Upper lobe of left lung (tissue), 6 donors: ENCODE measurements around the gene SPACA9. TPM values are rescaled to one million over a fixed set of nuclear protein-coding genes. Genes with fewer than 3 reads are reported as not detected.

ENCODE experiments used
- ATAC-seq, 2 donors: fragments of 200-7000 bp; cut with Tn5 transposase; one replicate each; pipeline ENCODE4 v1.9.1; 2022; ENCODE audit warnings: mild to moderate bottlenecking in 2 of 2, moderate library complexity in 2 of 2; ENCODE audit not compliant: low FRiP score in 2 of 2
- DNase-seq, 2 donors: peaks; one replicate each; pipeline ENCODE4 v3.0.0-alpha.2; 2019 to 2020
- H3K27ac ChIP-seq, 4 donors: fragments of 200-600 bp; sonication (generic); one replicate each; pipeline ENCODE4 v1.5.1; 2016 to 2019
- H3K27me3 ChIP-seq, 4 donors: fragments of 200-600 bp; sonication (generic); one replicate each; pipeline ENCODE4 v1.5.1; 2017 to 2019
- H3K36me3 ChIP-seq, 4 donors: fragments of 200-600 bp; sonication (generic); one replicate each; pipeline ENCODE4 v1.5.1; 2016 to 2019
- H3K4me1 ChIP-seq, 4 donors: fragments of 200-600 bp; sonication (generic); one replicate each; pipeline ENCODE4 v1.5.1; 2018 to 2019
- H3K4me3 ChIP-seq, 4 donors: fragments of 200-600 bp; sonication (generic); one replicate each; pipeline ENCODE4 v1.5.1; 2017 to 2019; ENCODE audit warnings: mild to moderate bottlenecking in 2 of 4, moderate library complexity in 1 of 4
- H3K9me3 ChIP-seq, 4 donors: fragments of 200-600 bp; sonication (generic); one replicate each; pipeline ENCODE4 v1.5.1; 2018 to 2019
- CTCF ChIP-seq, 6 experiments: fragments of 450-650 bp in 4 of 6; fragments of 200-600 bp in 2 of 6; sonication (generic) in 2 of 6; IDR thresholded peaks; one replicate each; pipeline ENCODE4 v1.5.1; 2016 to 2019; ENCODE audit warnings: antibody characterized with exemption in 6 of 6
- EP300 ChIP-seq, 4 donors: sonication (generic); formaldehyde crosslinking; IDR thresholded peaks; one replicate each; pipeline ENCODE4 v1.5.1; 2017; ENCODE audit warnings: antibody characterized with exemption in 4 of 4, control low read depth in 2 of 4
- POLR2A ChIP-seq, 4 donors: fragments of 450-650 bp; IDR thresholded peaks; one replicate each; pipeline ENCODE4 v1.5.1; 2016 to 2017; ENCODE audit warnings: antibody characterized with exemption in 4 of 4, mild to moderate bottlenecking in 2 of 4
- POLR2AphosphoS5 ChIP-seq, 2 donors: sonication (generic); formaldehyde crosslinking; IDR thresholded peaks; one replicate each; pipeline ENCODE4 v1.5.1; 2017; ENCODE audit warnings: antibody characterized with exemption in 2 of 2
- whole genome bisulfite sequencing, 2 donors: methylation state at CpG; one replicate each; pipeline ENCODE4 v1.1.5; 2017 to 2018; 5-methylcytosine and 5-hydroxymethylcytosine counted together
- total RNA-seq, 6 donors: library from RNA; depleted of rRNA in 4 of 6; stranded (reverse); fragments of >200 nt in 4 of 6; gene quantifications; one replicate each; pipeline versions ENCODE4 v1.1.0 to v1.2.1, GENCODE V29; 2016 to 2021
- donor health status: DM: no; HTN: no; CAD: no; lungs with moderate emphysema.
- donor health status: DM: no; HTN: yes; CAD: no; lungs with severe emphysema.

Gene SPACA9
- total RNA-seq, 6 donors from 2014 or later = 4.4 to 27.1 (median 7.1) TPM

GRCh38 chr9:132909311-132909710 is 30.6 kb downstream of the SPACA9 start:
- peaks cover 23 to 71% (median 56%) of the 10 kb centered on the region in 4 donors for H3K36me3 ChIP-seq
- H3K4me1 ChIP-seq = no peaks in the 10 kb centered on the region
- WGBS, 2 donors = 85 to 89% methylated on average over 2 of the region's 2 CpGs
- H3K4me3 ChIP-seq = no peak overlapping the region
- no peaks in the 10 kb centered on the region for H3K27me3 ChIP-seq
- ATAC-seq (no peak), DNase-seq (no peak)
- no peak overlapping the region for H3K27ac ChIP-seq
- TF ChIP-seq POLR2AphosphoS5 (IDR thresholded peaks at IDR 0.05) (no peak), EP300 (IDR thresholded peaks at IDR 0.05) (no peak), CTCF (IDR thresholded peaks at IDR 0.05) (no peak), POLR2A (IDR thresholded peaks at IDR 0.05) (no peak)
- no peaks in the 10 kb centered on the region for H3K9me3 ChIP-seq

- ATAC-seq = no peak
- TF ChIP-seq POLR2AphosphoS5 (IDR thresholded peaks at IDR 0.05) (no peak), EP300 (IDR thresholded peaks at IDR 0.05) (no peak), CTCF (IDR thresholded peaks at IDR 0.05) (no peak)
- Histone ChIP-seq H3K9me3 (no peaks in the 10 kb centered on the region), H3K4me3 (no peak overlapping the region), H3K4me1 (no peaks in the 10 kb centered on the region), H3K27ac (no peak overlapping the region), H3K27me3 (no peaks in the 10 kb centered on the region), H3K36me3 (peaks cover 26 to 71% (median 55%) of the 10 kb centered on the region in 4 donors)
- WGBS, 2 donors = 88 to 99% methylated on average over 6 of the region's 6 CpGs
- DNase-seq = no peak
Observed at GRCh38 chr9:132910376-132910775, 31.7 kb downstream of the SPACA9 start.

- H3K27me3 ChIP-seq = no peaks in the 10 kb centered on the region
- no peak overlapping the region for H3K27ac ChIP-seq
- no peak for ATAC-seq
- H3K9me3 ChIP-seq = no peaks in the 10 kb centered on the region
- no peak overlapping the region for H3K4me3 ChIP-seq
- WGBS, 2 donors = 90 to 95% methylated on average over 4 of the region's 4 CpGs
- peaks cover 26 to 75% (median 46%) of the 10 kb centered on the region in 4 donors for H3K36me3 ChIP-seq
- no peak for DNase-seq
- TF ChIP-seq CTCF (IDR thresholded peaks at IDR 0.05) (no peak), EP300 (IDR thresholded peaks at IDR 0.05) (no peak)
- H3K4me1 ChIP-seq = no peaks in the 10 kb centered on the region
Observed at GRCh38 chr9:132912131-132912530, 33.4 kb downstream of the SPACA9 start.

- whole genome bisulfite sequencing, 2 donors = 94% methylated on average over 6 of the region's 6 CpGs
- no peaks in the 10 kb centered on the region for H3K4me1 ChIP-seq
- TF ChIP-seq POLR2AphosphoS5 (IDR thresholded peaks at IDR 0.05) (no peak), CTCF (IDR thresholded peaks at IDR 0.05) (no peak), EP300 (IDR thresholded peaks at IDR 0.05) (no peak), POLR2A (IDR thresholded peaks at IDR 0.05) (no peak)
Observed at GRCh38 chr9:132914924-132915323, 36.2 kb downstream of the SPACA9 start.

GRCh38 chr9:132919614-132920268 is 41.0 kb downstream of the SPACA9 start:
- no peak overlapping the region for H3K27ac ChIP-seq
- 95% methylated on average over 7 of the region's 7 CpGs for WGBS, 2 donors
- DNase-seq = no peak
- ATAC-seq = no peak
- peaks cover 20 to 98% (median 68%) of the 10 kb centered on the region in 4 donors for H3K36me3 ChIP-seq
- no peaks in the 10 kb centered on the region for H3K4me1 ChIP-seq
- no peak overlapping the region for H3K4me3 ChIP-seq
- H3K27me3 ChIP-seq = no peaks in the 10 kb centered on the region
- H3K9me3 ChIP-seq = no peaks in the 10 kb centered on the region
- TF ChIP-seq CTCF (IDR thresholded peaks at IDR 0.05) (no peak), EP300 (IDR thresholded peaks at IDR 0.05) (no peak), POLR2A (IDR thresholded peaks at IDR 0.05) (no peak), POLR2AphosphoS5 (IDR thresholded peaks at IDR 0.05) (no peak)

More at GRCh38 chr9:132914924-132915323, 36.2 kb downstream of the SPACA9 start:
- no peak overlapping the region for H3K27ac ChIP-seq
- DNase-seq = no peak
- H3K27me3 ChIP-seq = no peaks in the 10 kb centered on the region
- ATAC-seq = no peak
- H3K36me3 ChIP-seq = peaks cover 20 to 86% (median 57%) of the 10 kb centered on the region in 4 donors
- no peaks in the 10 kb centered on the region for H3K9me3 ChIP-seq
- H3K4me3 ChIP-seq = no peak overlapping the region
